ENCODE data around the gene TMOD1.
"Not testable (repeated sequence)": the region's sequence is repeated elsewhere in the genome, so short reads cannot be mapped to it uniquely, and the experiment has no call there.

Gene TMOD1

DNA sequence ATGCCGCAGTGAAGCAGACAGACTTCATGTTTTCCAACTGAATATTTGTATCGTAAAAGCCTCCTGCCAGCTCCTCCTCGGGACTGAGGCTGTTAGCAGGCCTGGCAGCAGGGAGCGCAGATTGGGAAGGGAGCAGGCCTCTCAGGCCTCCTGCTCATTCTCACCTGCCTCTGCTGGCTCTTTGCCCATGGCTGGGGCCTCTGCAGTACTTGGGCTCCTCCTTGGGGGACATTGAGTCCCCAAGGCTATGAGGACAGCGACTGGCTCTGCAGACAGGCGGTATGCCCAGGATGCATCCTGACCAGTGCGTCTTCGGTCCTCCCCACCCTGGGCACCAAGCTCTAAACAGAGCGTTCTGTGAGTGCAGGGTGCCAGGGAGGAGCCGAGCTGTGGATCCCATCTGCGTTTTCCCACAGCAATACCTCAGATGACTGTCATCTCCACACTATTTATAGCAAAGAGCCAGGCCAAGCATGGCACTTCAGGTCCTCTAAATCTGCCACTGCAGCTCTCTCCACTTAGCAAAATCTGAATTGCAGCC, 93.0 kb downstream of the TMOD1 start:
- DNase-seq (ENCODE audit: low read depth): no peak

DNA sequence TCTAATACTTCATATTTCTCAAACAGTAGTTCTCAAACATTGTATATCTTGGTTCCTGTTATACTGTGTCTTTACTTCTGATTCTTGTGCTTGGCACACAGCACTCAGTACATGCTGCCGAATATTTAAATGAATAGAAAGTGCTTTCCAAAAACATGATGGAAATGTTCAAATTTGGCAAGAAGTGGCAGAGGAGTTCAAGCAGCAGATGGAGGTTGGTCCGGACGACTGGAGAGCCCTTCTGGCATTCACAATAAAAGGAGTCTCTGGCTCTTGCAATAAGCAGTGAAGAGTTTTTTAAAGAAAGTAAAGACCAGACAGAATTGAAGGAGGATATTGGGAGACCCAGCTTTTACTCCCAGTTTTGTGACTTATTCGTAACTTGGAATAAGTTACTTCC, 95.4 kb downstream of the TMOD1 start:
- no peak for DNase-seq (ENCODE audit: low read depth)

DNA sequence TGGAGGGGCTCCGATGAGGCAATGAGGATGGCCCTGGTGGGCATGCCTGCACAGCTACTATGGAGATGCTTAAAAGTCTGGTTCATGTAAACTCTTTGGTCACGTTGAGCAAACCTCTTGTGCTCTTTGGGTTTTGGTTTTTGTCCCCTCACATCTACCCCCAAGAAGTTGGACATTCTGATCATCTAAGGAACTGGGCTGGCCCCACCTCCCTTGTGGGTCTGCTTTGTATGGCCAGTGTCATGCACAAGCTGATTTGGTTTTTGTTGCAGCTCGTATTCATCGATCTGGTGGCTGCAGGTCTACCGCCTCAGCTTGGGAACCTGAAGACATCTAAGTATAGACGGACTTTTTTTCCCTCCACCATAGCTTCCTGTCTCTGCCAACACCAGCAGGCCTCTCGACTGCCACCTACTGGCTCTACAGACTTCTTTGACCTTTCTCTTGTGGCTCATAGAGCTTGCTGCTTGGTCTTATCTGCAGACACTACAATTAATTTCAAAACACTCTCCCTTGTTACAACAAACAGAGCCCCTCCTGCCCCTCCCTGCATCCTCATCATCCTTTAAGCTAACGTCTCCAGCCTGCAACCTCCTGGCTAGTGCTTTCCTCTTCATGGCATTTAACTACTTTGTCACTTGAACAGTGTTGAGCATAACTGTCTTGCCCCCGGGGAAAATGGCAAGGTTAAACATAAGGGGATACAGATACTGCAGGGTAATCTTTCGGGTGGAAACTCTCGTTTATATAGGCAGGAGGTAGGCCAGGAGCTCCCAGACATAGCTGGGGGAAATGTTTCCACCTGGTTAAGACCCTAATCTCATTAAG, 97.2 kb downstream of the TMOD1 start:
- DNase-seq (ENCODE audit: low read depth): peak; percentile 31

DNA sequence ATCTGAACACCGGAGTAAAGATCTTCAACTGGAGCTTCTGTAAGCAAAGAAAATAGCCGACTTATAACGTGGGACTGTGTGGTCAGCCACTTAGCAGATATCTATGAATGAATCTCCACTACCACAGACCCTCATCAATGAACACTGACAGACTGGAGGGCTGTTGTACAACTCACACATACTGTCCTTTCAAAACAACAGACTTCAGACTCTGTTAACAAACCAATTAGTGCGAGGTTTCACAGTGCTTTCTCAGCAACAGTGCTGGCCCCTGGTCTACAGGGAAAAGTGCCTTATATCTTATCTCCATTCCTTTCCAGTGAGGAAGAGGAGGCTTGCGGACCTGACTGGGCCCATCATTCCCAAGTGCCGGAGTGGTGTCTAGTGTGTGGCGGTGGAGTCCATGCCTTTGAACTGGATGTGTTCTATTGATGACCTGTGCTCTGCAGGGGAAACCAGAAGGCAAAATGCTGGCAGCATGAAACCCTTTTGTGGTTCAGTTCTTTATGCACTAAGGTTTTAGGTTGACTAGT, 97.9 kb downstream of the TMOD1 start:
- DNase-seq (ENCODE audit: low read depth): no peak

DNA sequence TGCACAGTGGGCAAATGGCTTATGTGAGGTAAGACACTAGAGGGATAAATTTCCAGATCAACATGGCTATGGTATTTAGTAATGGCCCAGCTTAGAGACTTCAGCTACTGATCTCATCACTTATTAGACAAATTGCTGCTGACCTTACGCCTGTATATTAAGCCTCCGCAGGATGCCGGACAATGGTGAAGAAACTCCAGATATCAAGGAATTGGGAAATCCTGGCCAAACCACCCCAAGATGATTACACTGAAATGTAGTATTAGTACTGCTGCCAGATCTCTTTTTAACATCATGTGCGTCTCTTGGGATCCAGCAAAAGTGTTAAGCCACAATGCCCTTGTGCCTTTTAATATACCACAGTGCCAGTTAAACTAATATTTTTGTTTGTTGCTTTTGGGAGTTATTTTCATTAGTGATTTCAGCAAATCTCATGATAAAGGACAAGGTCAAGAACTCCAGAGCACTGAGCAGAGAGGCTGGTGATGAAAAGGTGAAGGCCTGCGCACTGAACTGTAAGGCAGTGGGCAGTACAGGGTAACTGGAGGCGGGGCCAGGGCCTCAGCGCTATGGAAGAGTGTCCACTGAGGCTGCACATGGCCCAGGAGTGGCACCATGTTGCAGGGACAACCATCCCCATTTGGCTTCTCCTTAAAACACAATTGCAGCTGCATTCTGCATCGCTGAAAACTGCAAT, 99.2 kb downstream of the TMOD1 start:
- no peak for DNase-seq (ENCODE audit: low read depth)

DNA sequence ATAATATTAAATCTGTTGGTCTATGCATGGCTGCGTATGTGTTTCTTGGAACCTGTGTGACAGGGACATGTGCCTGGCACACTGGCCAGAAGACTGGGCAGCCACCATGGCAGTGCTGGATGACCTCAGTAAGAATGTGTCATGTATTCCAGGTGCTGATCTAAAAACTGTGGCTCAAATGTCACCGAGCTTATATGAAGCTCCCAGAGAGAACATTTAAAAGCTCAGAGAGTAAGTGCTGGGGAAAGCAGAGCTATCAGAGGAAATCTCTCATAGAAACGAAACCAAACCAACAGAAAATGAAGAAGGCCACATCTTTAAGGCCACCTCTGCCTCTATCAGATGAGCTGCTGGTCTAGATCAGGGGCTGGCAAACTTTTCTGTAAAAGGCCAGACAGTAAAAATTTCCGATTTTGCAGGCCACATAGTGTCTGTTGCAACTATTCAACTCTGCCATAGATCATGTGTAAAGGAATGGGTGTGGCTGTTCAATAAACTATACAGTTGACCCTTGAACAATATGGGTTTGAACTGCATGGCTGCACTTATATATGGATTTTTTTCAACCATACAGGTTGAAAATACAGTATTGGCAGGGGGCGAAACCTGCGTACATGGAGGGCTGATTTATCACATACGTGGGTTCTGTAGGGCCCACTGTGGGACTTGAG, 99.9 kb downstream of the TMOD1 start:
- DNase-seq (ENCODE audit: low read depth): no peak

DNA sequence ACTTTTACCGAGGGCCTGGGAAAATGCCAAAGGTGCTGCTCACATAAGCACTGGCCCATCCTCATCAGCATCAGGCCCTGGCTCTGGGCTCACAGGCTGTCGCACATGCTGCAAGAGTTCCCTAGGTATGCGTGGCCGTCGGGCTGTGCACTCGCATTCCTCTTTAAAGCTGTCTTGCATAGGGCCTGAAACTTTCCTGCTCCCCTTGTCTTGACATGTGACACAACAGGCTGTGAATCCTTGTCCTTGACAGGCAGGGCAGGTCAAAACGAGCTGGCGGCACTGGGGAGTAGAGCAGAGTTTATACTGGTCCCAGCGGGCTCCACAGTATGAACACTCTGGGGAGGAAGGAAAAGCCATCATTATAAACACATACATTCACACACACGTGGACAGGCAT, 101.0 kb downstream of the TMOD1 start:
- DNase-seq (ENCODE audit: low read depth): no peak

DNA sequence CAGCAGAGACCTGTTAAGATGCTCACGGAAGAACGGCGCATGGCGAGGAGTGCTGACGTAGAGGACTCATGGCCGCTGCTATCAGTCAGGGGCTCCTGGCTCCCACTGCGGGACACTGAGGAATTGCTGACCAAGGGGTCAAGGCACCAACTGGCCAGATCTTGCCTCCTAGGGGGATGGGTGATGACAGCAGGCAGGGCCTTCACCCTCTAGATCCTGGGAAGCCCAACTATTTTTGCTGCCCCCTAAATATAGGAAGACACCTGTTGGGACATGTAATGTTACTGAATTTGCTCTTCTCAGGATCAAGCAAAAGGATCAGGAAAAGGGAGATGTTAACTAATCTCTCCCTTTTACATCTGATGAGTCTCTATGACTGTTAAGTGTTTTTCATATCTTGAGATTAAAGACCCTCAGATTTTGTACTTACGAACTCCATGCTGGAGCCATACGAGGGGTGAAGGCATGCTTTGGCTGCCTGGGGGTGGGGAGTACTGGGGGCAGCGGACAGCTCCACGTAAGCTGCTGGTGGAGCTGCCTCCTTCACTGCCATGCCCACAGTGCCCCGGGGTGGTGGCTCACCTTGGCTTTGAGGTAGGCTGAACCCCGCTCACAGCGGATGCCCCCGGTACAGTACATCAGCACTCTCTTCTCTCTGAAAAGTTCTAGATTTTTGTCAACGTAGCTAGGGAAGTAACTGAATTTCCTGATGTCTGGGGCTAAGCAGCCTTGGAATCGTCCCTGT, 103.6 kb downstream of the TMOD1 start:
- no peak for DNase-seq (ENCODE audit: low read depth)

DNA sequence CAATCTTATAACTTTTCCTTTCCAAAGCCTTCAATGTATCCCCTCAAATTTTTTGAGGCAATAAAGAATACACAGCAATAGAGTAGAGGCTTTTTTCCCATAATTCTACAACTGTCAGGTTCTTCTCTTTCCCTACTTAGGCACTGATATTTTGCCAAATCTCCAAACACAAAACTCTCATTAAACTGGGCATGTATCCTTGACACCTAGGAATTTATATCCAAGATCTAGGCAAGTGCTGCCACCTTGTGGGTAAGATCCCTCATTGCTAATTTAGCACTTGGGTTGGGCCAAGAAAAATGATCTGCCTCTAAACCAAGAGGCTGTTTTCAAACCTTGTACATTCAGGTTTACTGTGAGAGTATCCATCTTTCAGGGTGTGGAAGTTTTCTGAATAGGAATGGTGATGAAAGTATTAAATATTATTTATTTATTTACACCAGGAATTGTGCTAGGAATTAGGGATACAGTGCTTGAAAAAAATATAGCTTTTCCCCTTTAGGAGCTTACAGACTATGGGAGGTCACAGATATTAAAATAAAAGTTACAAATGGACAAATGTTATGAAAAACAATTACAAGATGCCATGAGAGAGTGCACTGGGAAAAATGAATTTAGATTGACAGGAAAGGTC, 114.1 kb downstream of the TMOD1 start:
- no peak for DNase-seq (ENCODE audit: low read depth)

DNA sequence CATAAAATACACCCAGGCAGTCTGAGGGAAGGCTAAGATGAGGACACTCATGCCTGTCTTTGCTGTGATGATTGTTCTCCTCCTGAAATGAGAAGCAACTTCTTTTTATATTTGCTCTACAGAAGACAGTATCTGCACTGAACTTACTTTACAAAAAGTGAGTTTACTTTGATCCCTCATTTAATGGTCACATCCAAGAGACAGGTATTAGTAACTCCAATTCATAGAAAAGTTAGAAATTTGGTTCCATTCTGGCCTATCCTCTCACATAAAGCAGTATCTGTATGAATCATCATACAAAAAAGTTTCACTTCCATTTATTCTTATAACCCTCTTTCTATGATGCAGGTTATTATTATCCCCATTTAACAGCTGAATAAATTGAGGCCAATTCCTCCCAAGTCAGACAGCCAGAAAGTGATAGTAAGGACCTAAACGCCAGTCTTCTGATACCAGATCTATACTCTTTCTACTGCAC, 116.5 kb downstream of the TMOD1 start:
- no peak for DNase-seq (ENCODE audit: low read depth)

DNA sequence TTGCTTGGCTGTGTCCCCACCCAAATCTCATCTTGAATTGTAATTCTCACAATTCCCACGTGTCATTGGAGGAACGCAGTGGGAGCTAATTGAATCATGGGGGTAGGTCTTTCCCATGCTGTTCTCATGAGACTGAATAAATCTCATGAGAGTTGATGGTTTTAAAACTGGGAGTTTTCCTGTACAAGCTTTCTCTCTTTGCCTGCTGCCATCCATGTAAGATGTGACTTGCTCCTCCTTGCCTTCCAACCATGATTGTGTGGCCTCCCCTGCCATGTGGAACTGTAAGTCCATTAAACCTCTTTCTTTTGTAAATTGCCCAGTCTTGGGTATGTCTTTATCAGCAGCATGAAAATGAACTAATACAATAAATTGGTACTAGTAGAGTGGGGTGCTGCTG, 118.6 kb downstream of the TMOD1 start:
- not testable (repeated sequence) for DNase-seq (ENCODE audit: low read depth)

DNA sequence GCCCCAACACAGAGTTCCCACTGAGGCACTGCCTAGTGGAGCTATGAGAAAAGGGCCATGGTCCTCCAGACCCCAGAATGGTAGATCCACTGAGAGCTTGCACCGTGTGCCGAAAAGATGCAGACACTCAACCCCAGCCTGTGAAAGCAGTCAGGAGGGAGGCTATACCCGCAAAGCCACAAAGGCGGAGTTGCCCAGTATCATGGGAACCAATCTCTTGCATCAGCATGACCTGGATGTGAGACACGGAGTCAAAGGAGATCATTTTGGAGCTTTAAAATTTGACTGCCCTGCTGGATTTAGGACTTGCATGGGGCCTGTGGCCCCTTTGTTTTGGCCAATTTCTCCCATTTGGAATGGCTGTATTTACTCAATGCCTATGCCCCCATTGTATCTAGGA, 121.0 kb downstream of the TMOD1 start:
- DNase-seq (ENCODE audit: low read depth): not testable (repeated sequence)

DNA sequence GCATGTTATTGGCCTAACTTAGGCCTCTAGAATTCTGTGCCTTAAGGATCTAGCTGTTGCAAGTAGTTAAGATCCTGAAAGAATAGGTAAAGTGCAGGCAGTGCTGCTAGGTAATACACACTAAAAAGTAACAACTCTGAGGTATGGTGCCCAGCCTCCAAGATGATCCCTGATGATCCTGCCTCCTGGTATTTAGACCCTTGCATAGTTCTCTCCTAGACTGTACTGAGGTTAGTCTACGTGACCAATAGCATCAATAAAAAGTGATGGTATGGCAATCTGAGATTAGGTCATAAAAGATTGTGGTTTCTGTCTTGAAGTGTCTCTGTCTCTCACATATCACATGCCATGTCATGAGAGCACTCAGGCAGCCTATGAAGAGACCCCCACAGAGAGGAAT, 122.5 kb downstream of the TMOD1 start:
- DNase-seq (ENCODE audit: low read depth): no peak

DNA sequence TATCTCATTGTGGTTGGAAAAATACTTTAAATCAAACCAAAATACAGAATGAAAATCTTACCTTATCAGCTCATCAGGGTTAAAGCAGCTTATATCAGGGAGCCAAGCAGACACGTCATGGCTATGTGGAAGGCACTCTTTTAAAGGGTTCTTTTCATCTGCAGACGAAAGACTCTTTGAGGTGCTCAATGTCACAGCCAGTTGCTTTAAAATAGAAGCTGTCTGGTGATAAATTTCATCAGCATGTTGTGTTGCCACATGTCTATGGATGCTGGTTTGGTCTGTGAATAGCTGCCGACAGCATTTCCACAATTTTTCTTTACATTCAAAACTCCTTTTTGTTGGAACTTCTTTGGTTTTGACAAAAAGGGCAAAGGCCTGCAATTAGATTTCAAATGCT, 124.2 kb downstream of the TMOD1 start:
- DNase-seq (ENCODE audit: low read depth): no peak

DNA sequence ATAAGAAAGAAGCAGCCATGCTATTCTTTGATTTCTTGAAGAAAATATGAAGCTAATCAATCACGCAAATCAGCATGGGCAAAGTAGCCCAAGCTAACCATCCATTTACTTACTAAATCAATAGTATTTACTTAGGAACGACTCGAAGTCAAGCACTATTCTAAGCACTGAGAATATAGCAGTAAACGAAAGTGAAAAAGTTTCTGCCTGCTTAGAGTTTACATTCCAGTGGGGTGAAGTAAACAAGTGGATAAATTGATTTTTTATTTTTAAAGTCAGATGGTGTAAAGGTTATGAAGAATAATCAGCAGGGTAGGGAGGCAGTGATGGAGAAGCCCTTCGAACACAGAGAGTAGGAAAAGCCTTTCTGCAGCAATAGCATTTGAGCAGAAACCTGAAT, 126.2 kb downstream of the TMOD1 start:
- no peak for DNase-seq (ENCODE audit: low read depth)

DNA sequence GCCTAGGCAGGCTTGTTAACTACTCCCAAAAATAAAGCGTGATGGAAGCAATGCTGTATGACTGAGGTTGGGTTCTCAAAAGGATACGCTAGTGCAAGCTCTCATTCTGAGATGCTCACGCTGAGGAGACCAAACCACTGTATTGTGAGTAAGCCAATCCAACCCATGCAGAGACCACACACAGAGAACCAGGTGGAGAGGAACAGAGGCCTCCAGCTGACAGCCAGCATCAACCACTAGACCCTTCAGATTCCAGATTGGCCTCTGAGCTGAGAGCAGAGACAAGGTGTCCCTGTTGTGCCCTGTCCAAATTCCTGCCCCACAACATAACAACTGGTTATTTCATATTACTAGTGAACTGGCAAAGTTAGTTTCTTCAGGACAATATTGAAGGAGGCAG, 127.2 kb downstream of the TMOD1 start:
- no peak for DNase-seq (ENCODE audit: low read depth)

DNA sequence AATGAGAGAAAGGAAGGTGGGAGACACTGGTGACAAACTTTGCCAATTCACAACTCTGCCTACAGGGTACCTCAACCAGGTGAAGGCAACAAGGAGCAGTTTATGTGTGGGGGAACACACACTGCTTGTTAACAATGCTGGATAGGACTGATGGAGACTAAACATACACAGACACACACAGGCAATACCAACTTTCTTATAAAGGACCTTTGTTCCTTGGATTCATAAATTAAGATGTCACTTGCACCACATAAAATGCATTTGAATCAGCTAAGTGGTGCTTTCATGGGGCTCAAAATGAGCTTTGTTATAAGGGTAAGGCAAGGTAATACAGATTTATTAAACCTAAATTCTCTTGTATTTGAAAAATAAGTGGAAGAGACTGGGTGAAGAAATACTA, 127.7 kb downstream of the TMOD1 start:
- no peak for DNase-seq (ENCODE audit: low read depth)

DNA sequence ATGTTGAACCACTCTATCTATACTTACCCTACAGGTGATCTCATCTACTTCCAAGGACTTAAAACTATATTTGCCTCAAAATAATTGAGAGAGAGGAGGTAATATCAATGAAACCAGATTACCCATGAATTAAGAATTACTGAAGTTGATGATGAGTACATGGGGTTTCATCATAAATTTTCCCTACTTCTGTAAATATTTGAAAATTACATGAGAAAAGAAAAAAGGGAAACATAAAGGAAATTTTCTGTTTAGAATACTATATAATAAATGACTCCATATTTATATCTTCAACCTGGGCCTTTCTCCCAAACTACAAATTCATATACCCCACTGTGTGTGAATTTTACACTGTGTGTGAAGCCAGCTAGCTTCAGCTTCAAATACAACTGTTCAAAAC, 129.1 kb downstream of the TMOD1 start:
- DNase-seq (ENCODE audit: low read depth): no peak

DNA sequence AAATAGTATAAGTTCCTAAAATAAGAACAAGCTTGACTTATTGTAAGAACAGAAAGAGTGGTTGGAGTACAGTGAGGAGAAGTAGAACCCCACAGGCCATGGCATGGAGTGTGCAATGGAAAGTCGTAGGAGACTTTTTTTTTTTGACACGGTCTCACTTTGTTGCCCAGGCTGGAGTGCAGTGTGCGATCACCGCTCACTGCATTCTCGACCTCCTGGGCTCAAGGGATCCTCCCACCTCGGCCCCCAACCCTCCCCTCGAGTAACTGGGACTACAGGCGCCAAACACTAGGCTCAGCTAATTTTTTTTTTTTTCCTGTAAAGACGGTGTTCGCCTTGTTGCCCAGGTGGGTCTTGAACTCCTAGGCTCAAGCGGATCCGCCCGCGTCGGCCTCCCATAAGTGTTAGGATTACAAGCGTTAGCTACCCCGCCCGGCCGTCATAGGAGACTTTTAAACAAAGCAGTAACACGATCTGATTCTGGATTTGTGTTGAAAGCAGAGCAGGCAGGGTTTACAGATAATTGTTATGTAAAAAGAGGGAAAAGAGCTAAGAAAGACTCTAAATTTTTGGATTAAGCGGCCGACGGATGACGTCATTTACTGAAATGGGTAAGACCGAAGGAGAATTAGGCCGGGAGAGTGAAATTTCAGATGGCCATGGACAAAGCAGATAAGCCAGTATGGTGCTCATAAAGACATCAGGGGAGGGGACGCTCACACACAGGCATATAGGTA, 130.9 kb downstream of the TMOD1 start:
- DNase-seq (ENCODE audit: low read depth): no peak
